NCI-H82 treated with DMSO at 0.1 percent for 48 hours (cell line): Measurements from ENCODE around the gene GAP43.

Source experiments
- DNase-seq: peaks from one replicate; lab custom pipeline; 2025; ENCODE audit not compliant: unreplicated experiment; lab: John Stamatoyannopoulos, UW

Gene GAP43

DNA sequence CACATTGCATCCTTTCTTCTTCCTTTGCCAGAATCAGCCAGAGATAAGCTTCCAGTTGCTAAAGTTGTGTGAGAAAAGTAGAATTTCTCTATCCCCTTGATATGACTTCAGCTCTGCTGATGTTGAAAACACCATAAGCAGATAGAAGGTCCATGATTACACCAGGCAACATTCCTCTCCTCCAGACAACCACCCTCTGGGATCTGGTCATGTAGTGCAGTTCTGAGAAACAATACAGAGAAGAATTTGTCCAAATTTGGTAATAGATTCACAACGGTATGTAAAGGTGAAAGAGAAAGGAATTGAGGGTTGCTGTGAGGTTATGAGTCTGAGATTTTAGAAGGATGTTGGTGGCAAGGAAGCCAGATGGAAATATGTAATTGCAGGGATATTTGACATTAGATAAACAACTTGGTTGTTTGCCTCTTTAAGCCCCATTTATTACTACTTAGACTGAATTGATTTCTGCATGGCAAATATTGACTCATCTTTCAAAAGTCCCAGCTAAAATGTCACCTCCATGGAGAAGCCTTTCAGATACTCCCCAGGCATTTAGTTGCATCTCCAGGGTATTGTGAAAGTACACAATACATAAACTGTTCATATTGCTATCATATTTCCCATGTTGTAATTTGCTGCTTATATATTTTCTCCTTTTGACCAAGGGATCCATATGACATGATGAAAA lies 134.9 kb downstream of the GAP43 start:
- no peak for DNase-seq

DNA sequence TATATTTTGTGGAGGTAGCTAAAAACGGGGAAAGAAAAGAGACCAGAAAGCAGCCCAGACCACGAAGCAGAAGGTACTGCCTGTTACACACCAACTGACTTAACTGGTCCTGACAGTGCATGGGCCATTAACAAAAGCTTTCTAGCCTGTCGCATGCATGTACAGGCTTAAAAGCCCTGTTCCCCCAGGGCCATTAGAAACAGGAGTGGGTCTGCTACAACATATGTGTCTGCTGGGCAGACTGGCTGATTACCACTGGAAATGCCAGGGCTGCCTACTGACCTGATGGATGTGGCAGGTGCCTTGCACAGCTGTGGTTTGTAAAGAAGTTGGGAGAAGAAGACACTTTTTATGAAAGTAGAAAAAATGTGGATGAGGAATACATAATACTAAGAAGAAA lies 137.4 kb downstream of the GAP43 start:
- DNase-seq, result peak; percentile 35

DNA sequence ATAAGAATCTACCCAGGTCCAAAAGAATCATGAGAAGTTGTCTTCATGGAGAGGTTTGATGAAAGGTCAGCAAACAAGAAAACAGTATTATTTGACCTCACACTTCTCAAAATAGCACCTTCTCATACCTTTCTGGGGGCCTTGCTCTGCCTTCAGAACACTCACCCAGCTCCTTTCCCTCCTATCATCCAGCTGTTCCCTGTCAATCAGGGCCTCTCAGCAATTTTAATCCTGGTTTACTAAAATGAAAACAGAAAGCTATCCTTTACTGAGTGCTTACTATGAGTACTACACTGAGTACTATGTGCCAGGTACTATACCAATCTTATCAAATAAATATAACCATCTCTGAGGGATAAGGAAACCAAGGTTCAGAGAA lies 138.6 kb downstream of the GAP43 start:
- DNase-seq, result no peak

DNA sequence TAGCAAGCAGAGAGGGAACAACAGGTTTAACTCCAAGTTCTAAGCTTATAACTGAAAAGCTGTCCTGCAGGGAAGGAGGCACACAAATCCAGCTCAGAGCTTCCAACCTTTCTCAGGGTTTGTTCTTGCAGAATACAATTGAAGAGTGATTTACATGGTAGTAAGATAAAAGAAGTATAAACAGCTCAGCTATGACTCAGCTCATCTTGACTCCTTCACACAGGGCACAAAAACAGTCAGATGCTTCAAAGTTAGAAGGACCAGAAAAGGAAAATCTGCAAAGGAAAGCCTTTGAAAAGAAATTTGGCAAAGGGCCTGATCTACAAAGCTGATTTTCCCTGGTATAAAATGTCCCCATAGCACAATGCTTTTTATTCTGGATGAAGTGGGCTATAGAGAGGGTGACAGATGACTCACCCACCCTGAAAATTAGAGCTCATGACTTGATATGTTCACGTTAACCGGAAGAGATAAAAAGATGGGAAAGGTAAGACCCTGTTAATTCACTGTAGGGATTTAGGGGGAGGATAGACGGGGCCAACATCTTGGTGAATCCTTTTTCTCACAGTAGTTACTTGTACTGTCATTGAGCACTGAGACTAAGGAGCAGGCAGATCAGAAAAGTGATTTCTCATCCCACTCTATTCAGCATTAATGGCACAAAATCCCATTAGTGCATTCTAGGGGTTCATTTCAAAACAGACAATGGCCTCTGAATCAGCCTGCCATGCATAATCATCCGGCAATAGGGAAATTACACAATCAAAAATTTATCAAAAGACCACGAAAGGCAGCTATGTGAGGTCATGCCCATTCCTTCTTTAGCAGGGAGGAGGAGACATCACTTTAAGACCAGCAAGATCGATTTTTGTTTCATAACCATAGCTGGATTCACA lies 143.5 kb downstream of the GAP43 start:
- DNase-seq, result peak; percentile 30

DNA sequence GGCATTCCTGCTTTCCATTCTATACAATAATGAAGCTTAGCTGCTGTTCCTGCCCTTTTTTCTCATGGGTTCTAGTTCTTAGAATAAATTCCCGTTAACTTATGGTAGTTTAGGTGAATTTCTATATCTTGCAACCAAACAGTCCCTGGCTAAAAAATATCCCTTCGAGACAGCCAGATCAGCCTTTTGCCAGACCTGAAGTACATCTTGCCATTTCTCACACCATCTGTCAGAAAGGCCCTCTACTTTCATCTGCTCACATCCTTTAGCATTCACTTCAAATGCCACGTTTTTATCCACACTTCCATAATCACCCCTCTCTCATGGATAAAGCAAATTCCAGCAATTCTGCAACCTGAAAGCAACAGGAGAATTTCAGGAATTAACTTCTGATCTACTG lies 145.4 kb downstream of the GAP43 start:
- DNase-seq, result no peak
